Measurements from ENCODE around the gene CCHCR1.

CCHCR1 gene

GRCh38 chr6:31161216-31162126, 3.9 kb upstream of the CCHCR1 start:
- no peak for DNase-seq (ENCODE audit: low read depth in 2 of 2)

- no peak for DNase-seq (ENCODE audit: low read depth in 2 of 2)
Observed at GRCh38 chr6:31158863-31159855, 1.6 kb upstream of the CCHCR1 start.

- DNase-seq (ENCODE audit: low read depth in 2 of 2), result peak; percentile 99
Observed at GRCh38 chr6:31158140-31158862, 699 bp upstream of the CCHCR1 start, which contains the start of gene TCF19. Gene TCF19 (plus strand): TSS chr6:31158589. CDS start chr6:31159470, 881 bp downstream.

GRCh38 chr6:31156641-31157040, 961 bp downstream of the CCHCR1 start:
- no peak for DNase-seq (ENCODE audit: low read depth in 2 of 2)

GRCh38 chr6:31154436-31154835, 3.2 kb downstream of the CCHCR1 start:
- no peak for DNase-seq (ENCODE audit: low read depth in 2 of 2)

- no peak for DNase-seq (ENCODE audit: low read depth in 2 of 2)
Observed at GRCh38 chr6:31152781-31153180, 4.8 kb downstream of the CCHCR1 start.

GRCh38 chr6:31149827-31150447, 7.7 kb downstream of the CCHCR1 start:
- DNase-seq (ENCODE audit: low read depth in 2 of 2), result no peak

- DNase-seq (ENCODE audit: low read depth in 2 of 2), result no peak
Observed at GRCh38 chr6:31145386-31145785, 12.2 kb downstream of the CCHCR1 start.

GRCh38 chr6:31144970-31145340, 12.6 kb downstream of the CCHCR1 start:
- DNase-seq (ENCODE audit: low read depth in 2 of 2), result no peak

GRCh38 chr6:31144296-31144969, 13.2 kb downstream of the CCHCR1 start:
- DNase-seq (ENCODE audit: low read depth in 2 of 2), result no peak

GRCh38 chr6:31143148-31143547, 14.5 kb downstream of the CCHCR1 start:
- DNase-seq (ENCODE audit: low read depth in 2 of 2), result no peak

- no peak for DNase-seq (ENCODE audit: low read depth in 2 of 2)
Observed at GRCh38 chr6:31142361-31142761, 15.2 kb downstream of the CCHCR1 start.

- DNase-seq (ENCODE audit: low read depth in 2 of 2), result no peak
Observed at GRCh38 chr6:31140643-31141042, 17.0 kb downstream of the CCHCR1 start.

GRCh38 chr6:31139599-31139998, 18.0 kb downstream of the CCHCR1 start:
- DNase-seq (ENCODE audit: low read depth in 2 of 2), result no peak

- DNase-seq (ENCODE audit: low read depth in 2 of 2), result no peak
Observed at GRCh38 chr6:31138982-31139381, 18.6 kb downstream of the CCHCR1 start, which contains the start of gene PSORS1C2. Gene PSORS1C2 (minus strand): TSS chr6:31139066. CDS start chr6:31139026, 40 bp downstream.

GRCh38 chr6:31135710-31136109, 21.9 kb downstream of the CCHCR1 start:
- DNase-seq (ENCODE audit: low read depth in 2 of 2), result no peak

GRCh38 chr6:31132806-31133205, 24.8 kb downstream of the CCHCR1 start:
- no peak for DNase-seq (ENCODE audit: low read depth in 2 of 2)

- DNase-seq (ENCODE audit: low read depth in 2 of 2), result no peak
Observed at GRCh38 chr6:31131595-31131994, 26.0 kb downstream of the CCHCR1 start.

GRCh38 chr6:31130751-31131150, 26.9 kb downstream of the CCHCR1 start:
- no peak for DNase-seq (ENCODE audit: low read depth in 2 of 2)

GRCh38 chr6:31129130-31129529, 28.5 kb downstream of the CCHCR1 start:
- DNase-seq (ENCODE audit: low read depth in 2 of 2), result no peak
